ENCODE measurements around the gene BIVM.

The BIVM gene

DNA sequence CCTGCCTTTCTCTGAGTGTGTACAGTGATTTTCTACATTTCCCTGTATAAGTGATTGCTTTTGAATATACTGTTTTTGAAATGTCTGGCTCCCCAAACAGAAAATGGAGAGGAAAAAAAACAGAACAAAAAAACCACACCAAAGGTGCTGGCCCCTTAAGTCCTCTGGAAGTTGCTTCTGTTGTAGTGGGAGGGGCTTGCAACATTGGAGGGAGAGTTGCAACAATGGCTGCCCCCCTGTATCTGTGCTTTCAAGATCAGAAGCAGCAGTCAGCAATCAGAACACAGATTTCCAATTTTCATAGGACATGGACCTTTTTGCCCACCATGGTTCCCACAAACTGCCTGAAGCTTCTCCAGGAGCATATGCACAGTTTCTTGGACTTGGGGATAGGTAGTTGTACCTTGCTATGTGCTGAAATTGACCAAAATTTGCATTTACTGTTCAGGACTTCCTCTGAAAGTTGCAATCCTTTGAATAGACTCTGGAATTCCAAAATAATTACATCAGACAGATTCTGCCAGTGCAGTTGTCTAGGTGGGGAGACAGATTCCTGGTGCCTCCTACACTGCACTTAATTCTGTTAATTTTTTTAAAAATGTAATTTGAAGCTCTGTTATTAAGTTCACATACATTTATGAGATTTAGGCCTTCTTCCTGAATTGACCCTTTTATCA, 13.8 kb downstream of the BIVM start:
- Mint-ChIP-seq H3K27me3 (ENCODE audit: low read depth, poor library complexity) (peaks cover 2% of the 10 kb centered on the region), H3K4me1 (no peaks in the 10 kb centered on the region), H3K27ac (no peak overlapping the region), H3K9me3 (peaks cover 34% of the 10 kb centered on the region), H3K36me3 (ENCODE audit: low read depth) (peaks cover 61% of the 10 kb centered on the region), H3K4me3 (no peak overlapping the region)
- TF ChIP-seq, protein P1, sequence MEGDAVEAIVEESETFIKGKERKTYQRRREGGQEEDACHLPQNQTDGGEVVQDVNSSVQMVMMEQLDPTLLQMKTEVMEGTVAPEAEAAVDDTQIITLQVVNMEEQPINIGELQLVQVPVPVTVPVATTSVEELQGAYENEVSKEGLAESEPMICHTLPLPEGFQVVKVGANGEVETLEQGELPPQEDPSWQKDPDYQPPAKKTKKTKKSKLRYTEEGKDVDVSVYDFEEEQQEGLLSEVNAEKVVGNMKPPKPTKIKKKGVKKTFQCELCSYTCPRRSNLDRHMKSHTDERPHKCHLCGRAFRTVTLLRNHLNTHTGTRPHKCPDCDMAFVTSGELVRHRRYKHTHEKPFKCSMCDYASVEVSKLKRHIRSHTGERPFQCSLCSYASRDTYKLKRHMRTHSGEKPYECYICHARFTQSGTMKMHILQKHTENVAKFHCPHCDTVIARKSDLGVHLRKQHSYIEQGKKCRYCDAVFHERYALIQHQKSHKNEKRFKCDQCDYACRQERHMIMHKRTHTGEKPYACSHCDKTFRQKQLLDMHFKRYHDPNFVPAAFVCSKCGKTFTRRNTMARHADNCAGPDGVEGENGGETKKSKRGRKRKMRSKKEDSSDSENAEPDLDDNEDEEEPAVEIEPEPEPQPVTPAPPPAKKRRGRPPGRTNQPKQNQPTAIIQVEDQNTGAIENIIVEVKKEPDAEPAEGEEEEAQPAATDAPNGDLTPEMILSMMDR (IDR thresholded peaks at IDR 0.05) = no peak
- DNase-seq = no peak

DNA sequence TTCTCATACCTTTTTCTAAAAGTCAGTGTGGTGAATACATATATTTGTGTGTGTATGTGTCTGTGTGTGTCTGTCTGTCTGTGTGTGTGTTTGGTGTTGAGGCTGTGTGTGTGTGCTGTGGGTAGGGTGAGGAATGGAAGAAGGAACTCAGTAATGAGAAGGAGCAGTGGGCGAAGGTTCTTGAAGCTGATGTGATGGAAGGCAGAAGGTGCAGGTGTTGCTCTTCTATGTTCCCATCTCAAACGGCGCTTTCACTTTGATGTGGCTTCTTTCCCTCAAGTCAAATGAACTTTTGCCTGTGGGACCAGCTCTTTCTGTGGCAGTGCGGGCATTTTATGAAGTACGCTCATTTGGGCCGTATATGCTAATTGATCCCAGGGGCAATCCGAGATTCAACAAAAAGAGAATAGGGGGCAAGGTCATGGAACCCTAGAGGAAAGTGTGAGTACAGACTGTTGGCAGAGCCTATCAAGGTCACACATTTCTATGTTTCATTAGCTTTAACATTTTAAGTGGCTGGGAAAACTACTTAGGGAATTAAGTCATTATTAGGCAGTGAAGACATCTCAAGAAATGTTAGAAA, 15.2 kb downstream of the BIVM start:
- Mint-ChIP-seq H3K4me1 (no peaks in the 10 kb centered on the region), H3K27me3 (ENCODE audit: low read depth, poor library complexity) (peaks cover 2% of the 10 kb centered on the region), H3K4me3 (no peak overlapping the region), H3K36me3 (ENCODE audit: low read depth) (peaks cover 55% of the 10 kb centered on the region), H3K27ac (peak overlapping the region; percentile 1), H3K9me3 (peaks cover 29% of the 10 kb centered on the region)
- TF ChIP-seq, protein P1 (IDR thresholded peaks at IDR 0.05) = no peak
- DNase-seq = no peak

DNA sequence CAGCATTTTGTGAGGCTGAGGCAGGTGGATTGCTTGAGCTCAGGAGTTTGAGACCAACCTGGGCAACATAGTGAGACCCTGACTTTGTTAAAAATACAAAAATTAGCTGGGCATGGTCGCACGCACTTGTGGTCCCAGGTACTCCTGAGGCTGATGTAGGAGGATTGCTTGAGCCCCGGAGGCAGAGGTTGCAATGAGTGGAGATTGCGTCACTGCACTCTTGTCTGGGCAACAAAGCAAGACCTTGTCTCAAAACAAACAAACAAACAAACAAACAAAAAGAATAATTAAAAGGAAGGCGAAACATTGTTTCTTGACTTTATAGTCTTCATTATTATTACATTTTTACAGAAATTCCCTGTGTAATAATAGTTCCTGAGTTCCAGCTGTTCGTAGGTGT, 15.9 kb downstream of the BIVM start:
- peaks cover 2% of the 10 kb centered on the region for H3K27me3 Mint-ChIP-seq (ENCODE audit: low read depth, poor library complexity)
- no peaks in the 10 kb centered on the region for H3K4me1 Mint-ChIP-seq
- no peak for DNase-seq
- peaks cover 55% of the 10 kb centered on the region for H3K36me3 Mint-ChIP-seq (ENCODE audit: low read depth)
- no peak overlapping the region for H3K27ac Mint-ChIP-seq
- H3K9me3 Mint-ChIP-seq = peaks cover 22% of the 10 kb centered on the region
- H3K4me3 Mint-ChIP-seq = no peak overlapping the region
- TF ChIP-seq, protein P1 (IDR thresholded peaks at IDR 0.05) = no peak

DNA sequence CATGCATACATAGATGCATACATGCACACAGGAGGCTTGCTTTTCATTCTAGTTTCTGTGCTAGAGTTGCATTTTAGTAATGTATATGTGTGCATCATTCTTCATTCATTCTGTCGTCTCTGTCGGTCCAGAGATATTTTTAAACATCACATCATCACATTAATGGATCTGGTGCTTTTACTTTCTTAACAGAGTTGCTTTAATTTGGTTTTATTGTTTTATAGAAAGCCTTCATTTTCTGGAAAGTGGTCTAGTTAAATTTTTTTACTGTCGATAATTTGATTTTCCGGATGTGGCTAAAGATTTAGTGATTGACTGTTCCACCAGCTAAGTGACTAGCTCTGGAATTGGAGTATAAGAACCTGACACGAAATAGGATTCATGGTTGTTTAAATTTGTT, 16.9 kb downstream of the BIVM start:
- Mint-ChIP-seq H3K9me3 (peaks cover 16% of the 10 kb centered on the region), H3K27ac (no peak overlapping the region), H3K4me1 (no peaks in the 10 kb centered on the region), H3K27me3 (ENCODE audit: low read depth, poor library complexity) (peaks cover 2% of the 10 kb centered on the region), H3K4me3 (no peak overlapping the region), H3K36me3 (ENCODE audit: low read depth) (peaks cover 55% of the 10 kb centered on the region)
- no peak for DNase-seq
- TF ChIP-seq, protein P1 (IDR thresholded peaks at IDR 0.05) = no peak

DNA sequence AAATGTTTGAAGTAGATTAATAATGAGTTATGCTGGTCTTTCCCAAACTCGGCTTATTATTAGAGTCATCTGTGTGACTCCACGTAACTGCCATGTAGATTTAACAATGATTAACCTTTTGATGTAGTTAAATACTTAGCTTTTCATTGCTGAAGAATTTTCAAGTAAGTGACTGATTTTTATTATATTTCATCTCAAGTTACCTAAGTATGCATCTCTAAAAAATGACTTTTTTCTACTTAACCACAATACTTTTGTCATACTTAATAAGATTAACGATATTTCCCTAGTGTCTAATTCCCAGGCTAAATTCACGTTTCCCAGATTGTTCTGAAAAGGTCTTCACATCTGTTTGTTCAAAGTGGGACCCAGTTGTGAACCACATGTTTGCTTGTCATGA, 17.8 kb downstream of the BIVM start:
- peaks cover 2% of the 10 kb centered on the region for H3K27me3 Mint-ChIP-seq (ENCODE audit: low read depth, poor library complexity)
- H3K36me3 Mint-ChIP-seq (ENCODE audit: low read depth) = peaks cover 47% of the 10 kb centered on the region
- H3K27ac Mint-ChIP-seq = no peak overlapping the region
- peaks cover 7% of the 10 kb centered on the region for H3K9me3 Mint-ChIP-seq
- no peak for DNase-seq
- TF ChIP-seq, protein P1 (IDR thresholded peaks at IDR 0.05) = no peak
- H3K4me1 Mint-ChIP-seq = no peaks in the 10 kb centered on the region
- H3K4me3 Mint-ChIP-seq = no peak overlapping the region

DNA sequence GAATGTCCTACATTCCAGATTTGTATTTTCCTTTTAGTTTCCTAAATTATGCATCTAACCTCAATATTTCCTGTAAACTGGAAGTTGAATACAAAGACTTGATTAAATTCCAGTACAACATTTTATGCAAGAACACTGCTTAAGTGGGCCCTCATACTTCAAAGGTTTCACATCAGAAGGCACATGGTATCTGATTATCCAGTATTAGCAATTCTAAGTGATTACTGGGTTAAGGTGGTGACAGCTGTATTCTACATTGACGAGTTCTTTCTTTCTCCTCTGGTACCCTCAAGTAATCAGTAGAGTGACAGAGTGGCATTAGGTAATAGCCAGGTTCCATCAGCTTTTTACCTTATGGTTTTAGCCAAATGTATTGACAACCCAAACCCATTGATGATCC, 18.3 kb downstream of the BIVM start:
- Mint-ChIP-seq H3K27me3 (ENCODE audit: low read depth, poor library complexity) (peaks cover 2% of the 10 kb centered on the region), H3K4me1 (no peaks in the 10 kb centered on the region), H3K36me3 (ENCODE audit: low read depth) (peaks cover 47% of the 10 kb centered on the region), H3K27ac (no peak overlapping the region), H3K4me3 (no peak overlapping the region), H3K9me3 (peaks cover 1% of the 10 kb centered on the region)
- TF ChIP-seq, protein P1 (IDR thresholded peaks at IDR 0.05) = no peak
- no peak for DNase-seq
